GM23338 (cell line): Measurements from ENCODE around the gene PRR12. TPM values are rescaled to one million over a fixed set of nuclear protein-coding genes. Genes with fewer than 3 reads are reported as not detected.

Experiments used
- ATAC-seq: fragments of 200-7000 bp; cut with Tn5 transposase; 3 replicates; pipeline ENCODE4 v1.9.1; 2020
- DNase-seq: peaks from one replicate; pipeline ENCODE4 v3.0.0-alpha.2; 2015; ENCODE audit warnings: low spot score
- H2AFZ ChIP-seq: fragments of 200-600 bp; sonication (generic); 2 replicates; pipeline ENCODE4 v1.8.0; 2016; ENCODE audit warnings: antibody characterized with exemption, mild to moderate bottlenecking, moderate library complexity
- H3F3A ChIP-seq: fragments of 200-600 bp; sonication (generic); replicated peaks from 2 replicates; pipeline ENCODE4 v1.8.0; 2017; ENCODE audit warnings: antibody characterized with exemption, mixed run types, low read depth
- H3K27ac ChIP-seq: fragments of 200-600 bp; sonication (generic); 2 replicates; pipeline ENCODE4 v1.6.1; 2016; ENCODE audit warnings: low read depth
- H3K27me3 ChIP-seq: fragments of 200-600 bp; sonication (generic); 2 replicates; pipeline ENCODE4 v1.8.0; 2016; ENCODE audit warnings: mild to moderate bottlenecking, mixed run types, moderate library complexity; ENCODE audit not compliant: insufficient read depth
- H3K36me3 ChIP-seq: fragments of 200-600 bp; sonication (generic); 2 replicates; pipeline ENCODE4 v1.8.0; 2016; ENCODE audit warnings: mild to moderate bottlenecking; ENCODE audit not compliant: insufficient read depth
- H3K4me1 ChIP-seq: fragments of 200-600 bp; sonication (generic); 2 replicates; pipeline ENCODE4 v1.8.0; 2016; ENCODE audit warnings: mild to moderate bottlenecking, moderate library complexity; ENCODE audit not compliant: insufficient read depth
- H3K4me2 ChIP-seq: fragments of 200-600 bp; sonication (generic); 2 replicates; pipeline ENCODE4 v1.7.1; 2017; ENCODE audit warnings: mixed run types
- H3K4me3 ChIP-seq: fragments of 200-600 bp; sonication (generic); 2 replicates; pipeline ENCODE4 v1.6.1; 2016; ENCODE audit warnings: mixed run types
- H3K79me2 ChIP-seq: fragments of 200-600 bp; sonication (generic); replicated peaks from 2 replicates; pipeline ENCODE4 v1.8.0; 2017; ENCODE audit warnings: mild to moderate bottlenecking; ENCODE audit not compliant: insufficient read depth
- H3K9me2 ChIP-seq: fragments of 200-600 bp; sonication (generic); 2 replicates; pipeline ENCODE4 v1.8.0; 2017; ENCODE audit not compliant: insufficient read depth
- H4K20me1 ChIP-seq: fragments of 200-600 bp; sonication (generic); replicated peaks from 2 replicates; pipeline ENCODE4 v1.8.0; 2017; ENCODE audit warnings: mild to moderate bottlenecking; ENCODE audit not compliant: insufficient read depth
- H3K27ac Mint-ChIP-seq: 2 replicates; pipeline ENCODE4 v1.8.0; 2020; ENCODE audit warnings: inconsistent platforms, mild to moderate bottlenecking, moderate library complexity, mixed read lengths
- H3K27me3 Mint-ChIP-seq: 3 replicates; pipeline ENCODE4 v1.8.0; 2022; ENCODE audit warnings: low read depth, mild to moderate bottlenecking, moderate library complexity, mixed read lengths, inconsistent platforms; ENCODE audit not compliant: insufficient read depth, poor library complexity
- H3K36me3 Mint-ChIP-seq: 3 replicates; pipeline ENCODE4 v1.8.0; 2021; ENCODE audit warnings: low read depth, mild to moderate bottlenecking, inconsistent platforms, moderate library complexity, mixed read lengths
- H3K4me1 Mint-ChIP-seq: 3 replicates; pipeline ENCODE4 v1.8.0; 2020; ENCODE audit warnings: mild to moderate bottlenecking, inconsistent platforms, mixed read lengths
- H3K4me3 Mint-ChIP-seq: 3 replicates; pipeline ENCODE4 v1.8.0; 2021; ENCODE audit warnings: moderate library complexity, mild to moderate bottlenecking, inconsistent platforms, mixed read lengths
- H3K9me3 Mint-ChIP-seq: 3 replicates; pipeline ENCODE4 v1.8.0; 2020; ENCODE audit warnings: moderate library complexity, mild to moderate bottlenecking, inconsistent platforms, mixed read lengths
- CTCF ChIP-seq, 2 experiments: fragments of 200-600 bp in 1 of 2; sonication (generic) in 1 of 2; conservative IDR thresholded peaks; 2 replicates each; pipeline versions ENCODE4 v1.5.1 to v1.6.1; 2016 to 2017; ENCODE audit warnings: antibody characterized with exemption in 2 of 2, low read depth in 2 of 2, mild to moderate bottlenecking in 2 of 2, moderate library complexity in 1 of 2
- JUNB ChIP-seq: IDR thresholded peaks from one replicate; pipeline ENCODE4 v1.6.1; 2016; ENCODE audit warnings: antibody characterized with exemption; ENCODE audit not compliant: unreplicated experiment
- NANOG ChIP-seq: IDR thresholded peaks from 2 replicates; pipeline ENCODE4 v1.6.1; 2016; ENCODE audit warnings: antibody characterized with exemption, borderline replicate concordance
- STAT1 ChIP-seq: IDR thresholded peaks from one replicate; pipeline ENCODE4 v1.6.1; 2016; ENCODE audit warnings: antibody characterized with exemption; ENCODE audit not compliant: unreplicated experiment
- ZNF462 ChIP-seq: fragments of 250-450 bp; sonication (Bioruptor Pico); IDR thresholded peaks from 2 replicates; pipeline ENCODE4 v1.5.0; 2020; ENCODE audit warnings: mild to moderate bottlenecking, moderate library complexity
- polyA plus RNA-seq: library from polyadenylated mRNA; unstranded; fragments of >200 nt; fragmentation: Nextera tagmentation; extraction: Ambion mirVana; gene quantifications from 2 replicates; pipeline ENCODE4 v1.2.1, GENCODE V29; 2016
- total RNA-seq: library from RNA; depleted of rRNA; stranded (reverse); fragments of >200 nt; shearing (Covaris generic); gene quantifications from 2 replicates; pipeline ENCODE4 v1.2.3, GENCODE V29; 2014

Gene PRR12
- total and polyA plus RNA-seq, 2 experiments from 2014 or later = 8.6 to 41.6 TPM

DNA sequence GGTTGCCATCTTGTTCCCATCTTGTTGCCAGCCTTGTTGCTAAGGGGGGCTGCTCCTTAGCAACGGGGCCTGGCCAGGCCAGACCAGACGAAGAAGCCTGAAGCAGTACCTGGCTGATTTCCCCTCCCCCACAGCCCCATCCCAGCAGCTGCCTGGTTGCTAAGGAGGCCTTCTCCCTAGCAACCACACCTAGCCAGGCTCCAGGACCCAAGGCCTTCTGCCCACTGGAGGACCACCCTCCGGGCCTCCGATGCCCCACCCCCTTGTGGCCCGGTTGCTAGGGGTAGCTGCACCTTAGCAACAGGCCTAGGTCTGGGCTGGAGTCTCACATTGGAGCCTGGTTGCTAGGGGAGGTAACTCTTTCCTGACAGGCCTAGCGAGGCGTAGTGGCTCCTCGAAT, 6.0 kb upstream of the PRR12 start:
- H3K27me3 Mint-ChIP-seq = peaks cover 3% of the 10 kb centered on the region
- no peaks in the 10 kb centered on the region for H3K9me3 Mint-ChIP-seq
- no peaks in the 10 kb centered on the region for H3K36me3 Mint-ChIP-seq
- no peak overlapping the region; the same call in 2 of the 3 replicates for H3K4me3 Mint-ChIP-seq
- Histone ChIP-seq H3K27me3 (no peaks in the 10 kb centered on the region), H3K4me3 (no peak overlapping the region), H3K27ac (no peak overlapping the region), H3K4me1 (peaks cover 19% of the 10 kb centered on the region; the same call in 1 of the 2 replicates), H2AFZ (no peak overlapping the region), H3K36me3 (no peaks in the 10 kb centered on the region), H3F3A (peaks cover 11% of the 10 kb centered on the region; the same call in 1 of the 2 replicates), H3K4me2 (no peak overlapping the region), H3K9me2 (no peaks in the 10 kb centered on the region), H4K20me1 (no peaks in the 10 kb centered on the region), H3K79me2 (peaks cover 2% of the 10 kb centered on the region)
- H3K27ac Mint-ChIP-seq = no peak overlapping the region
- H3K4me1 Mint-ChIP-seq = peaks cover 17% of the 10 kb centered on the region
- ATAC-seq (peak; percentile 55), DNase-seq (peak; percentile 92)
- TF ChIP-seq ZNF462 (CRISPR knock-in tag) (no peak), JUNB (no peak), STAT1 (no peak), NANOG (no peak)

DNA sequence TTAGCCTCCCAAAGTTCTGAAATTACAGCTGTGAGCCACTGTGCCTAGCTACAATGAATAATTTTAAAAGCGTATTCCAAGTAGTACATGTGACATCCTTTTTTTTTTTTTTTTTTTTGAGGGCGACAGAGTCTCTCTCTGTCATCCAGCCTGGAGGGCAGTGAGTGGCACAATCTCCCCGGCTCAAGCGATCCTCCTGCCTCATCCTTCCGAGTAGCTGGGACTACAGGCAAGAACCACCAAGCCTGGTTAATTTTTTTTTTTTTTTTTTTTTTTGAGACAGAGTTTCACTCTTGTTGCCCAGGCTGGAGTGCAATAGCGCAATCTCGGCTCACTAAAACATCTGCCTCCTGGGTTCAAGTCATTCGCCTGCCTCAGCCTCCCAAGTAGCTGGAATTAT, 3.8 kb upstream of the PRR12 start:
- no peak overlapping the region for H3K27ac ChIP-seq
- H3K36me3 ChIP-seq = no peaks in the 10 kb centered on the region
- peaks cover 9% of the 10 kb centered on the region for H3K4me1 Mint-ChIP-seq
- no peak overlapping the region for H3K4me3 Mint-ChIP-seq
- TF ChIP-seq CTCF (conservative IDR thresholded peaks at IDR 0.05; ENCODE audit: low read depth in 2 of 2) (no peak), JUNB (no peak)
- no peak overlapping the region for H3K4me2 ChIP-seq
- H3K4me1 ChIP-seq = peaks cover 13% of the 10 kb centered on the region; the same call in 1 of the 2 replicates
- H3K9me3 Mint-ChIP-seq = no peaks in the 10 kb centered on the region
- H3F3A ChIP-seq = peaks cover 15% of the 10 kb centered on the region
- DNase-seq = no peak
- no peaks in the 10 kb centered on the region for H3K9me2 ChIP-seq
- H3K36me3 Mint-ChIP-seq = peaks cover 2% of the 10 kb centered on the region; the same call in 1 of the 3 replicates
- no peaks in the 10 kb centered on the region for H3K27me3 ChIP-seq
- no peak overlapping the region for H3K4me3 ChIP-seq
- no peak overlapping the region for H3K27ac Mint-ChIP-seq
- peaks cover 7% of the 10 kb centered on the region for H3K79me2 ChIP-seq
- no peaks in the 10 kb centered on the region for H4K20me1 ChIP-seq
- ATAC-seq = no peak
- H3K27me3 Mint-ChIP-seq = peaks cover 8% of the 10 kb centered on the region
- no peak overlapping the region for H2AFZ ChIP-seq
